ENCODE measurements around the gene CACNA1I. TPM values are rescaled to one million over a fixed set of nuclear protein-coding genes. Genes with fewer than 3 reads are reported as not detected.

The CACNA1I gene
- total and polyA plus RNA-seq, 2 experiments from 2014 or later: 0.42 to 2.4 TPM

DNA sequence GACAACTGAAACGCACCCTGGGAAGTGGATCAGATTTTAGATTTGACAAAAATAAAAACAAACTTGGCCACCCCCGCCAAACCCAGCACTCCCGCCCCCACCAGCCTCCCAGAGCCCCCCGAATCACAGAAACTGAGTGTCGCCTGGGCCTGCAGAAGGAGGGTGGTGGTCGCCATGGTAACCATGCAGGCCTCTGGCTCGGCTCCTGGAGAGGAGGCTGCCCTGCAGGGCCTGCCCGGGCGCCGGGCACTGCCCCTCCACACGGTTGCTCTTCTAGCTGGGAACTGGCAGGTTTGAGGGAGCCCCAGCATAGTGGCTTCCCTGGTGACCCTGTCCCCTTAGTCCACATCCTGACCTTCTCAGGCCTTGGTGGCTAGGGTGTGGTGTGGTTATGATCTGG lies 19.3 kb downstream of the CACNA1I start:
- H3K79me2 ChIP-seq (replicated peaks; ENCODE audit: insufficient read depth): no peaks in the 10 kb centered on the region
- no peak for TF ChIP-seq ZNF114 (CRISPR knock-in tag; IDR thresholded peaks at IDR 0.05)
- TF ChIP-seq, protein P1, sequence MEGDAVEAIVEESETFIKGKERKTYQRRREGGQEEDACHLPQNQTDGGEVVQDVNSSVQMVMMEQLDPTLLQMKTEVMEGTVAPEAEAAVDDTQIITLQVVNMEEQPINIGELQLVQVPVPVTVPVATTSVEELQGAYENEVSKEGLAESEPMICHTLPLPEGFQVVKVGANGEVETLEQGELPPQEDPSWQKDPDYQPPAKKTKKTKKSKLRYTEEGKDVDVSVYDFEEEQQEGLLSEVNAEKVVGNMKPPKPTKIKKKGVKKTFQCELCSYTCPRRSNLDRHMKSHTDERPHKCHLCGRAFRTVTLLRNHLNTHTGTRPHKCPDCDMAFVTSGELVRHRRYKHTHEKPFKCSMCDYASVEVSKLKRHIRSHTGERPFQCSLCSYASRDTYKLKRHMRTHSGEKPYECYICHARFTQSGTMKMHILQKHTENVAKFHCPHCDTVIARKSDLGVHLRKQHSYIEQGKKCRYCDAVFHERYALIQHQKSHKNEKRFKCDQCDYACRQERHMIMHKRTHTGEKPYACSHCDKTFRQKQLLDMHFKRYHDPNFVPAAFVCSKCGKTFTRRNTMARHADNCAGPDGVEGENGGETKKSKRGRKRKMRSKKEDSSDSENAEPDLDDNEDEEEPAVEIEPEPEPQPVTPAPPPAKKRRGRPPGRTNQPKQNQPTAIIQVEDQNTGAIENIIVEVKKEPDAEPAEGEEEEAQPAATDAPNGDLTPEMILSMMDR (conservative IDR thresholded peaks at IDR 0.05; ENCODE audit: low read depth in 2 of 2): no peak
- TF ChIP-seq EZH2phosphoT487 (IDR thresholded peaks at IDR 0.05; ENCODE audit: unreplicated experiment): no peak
- TF ChIP-seq POLR2AphosphoS5 (IDR thresholded peaks at IDR 0.05; ENCODE audit: low read depth): no peak
- no peak for TF ChIP-seq JUNB (IDR thresholded peaks at IDR 0.05; ENCODE audit: unreplicated experiment)
- TF ChIP-seq EZH2 (IDR thresholded peaks at IDR 0.05; ENCODE audit: low read depth, unreplicated experiment): no peak
- TF ChIP-seq, protein P2, sequence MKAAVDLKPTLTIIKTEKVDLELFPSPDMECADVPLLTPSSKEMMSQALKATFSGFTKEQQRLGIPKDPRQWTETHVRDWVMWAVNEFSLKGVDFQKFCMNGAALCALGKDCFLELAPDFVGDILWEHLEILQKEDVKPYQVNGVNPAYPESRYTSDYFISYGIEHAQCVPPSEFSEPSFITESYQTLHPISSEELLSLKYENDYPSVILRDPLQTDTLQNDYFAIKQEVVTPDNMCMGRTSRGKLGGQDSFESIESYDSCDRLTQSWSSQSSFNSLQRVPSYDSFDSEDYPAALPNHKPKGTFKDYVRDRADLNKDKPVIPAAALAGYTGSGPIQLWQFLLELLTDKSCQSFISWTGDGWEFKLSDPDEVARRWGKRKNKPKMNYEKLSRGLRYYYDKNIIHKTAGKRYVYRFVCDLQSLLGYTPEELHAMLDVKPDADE (IDR thresholded peaks at IDR 0.05): no peak
- TF ChIP-seq, protein P3, sequence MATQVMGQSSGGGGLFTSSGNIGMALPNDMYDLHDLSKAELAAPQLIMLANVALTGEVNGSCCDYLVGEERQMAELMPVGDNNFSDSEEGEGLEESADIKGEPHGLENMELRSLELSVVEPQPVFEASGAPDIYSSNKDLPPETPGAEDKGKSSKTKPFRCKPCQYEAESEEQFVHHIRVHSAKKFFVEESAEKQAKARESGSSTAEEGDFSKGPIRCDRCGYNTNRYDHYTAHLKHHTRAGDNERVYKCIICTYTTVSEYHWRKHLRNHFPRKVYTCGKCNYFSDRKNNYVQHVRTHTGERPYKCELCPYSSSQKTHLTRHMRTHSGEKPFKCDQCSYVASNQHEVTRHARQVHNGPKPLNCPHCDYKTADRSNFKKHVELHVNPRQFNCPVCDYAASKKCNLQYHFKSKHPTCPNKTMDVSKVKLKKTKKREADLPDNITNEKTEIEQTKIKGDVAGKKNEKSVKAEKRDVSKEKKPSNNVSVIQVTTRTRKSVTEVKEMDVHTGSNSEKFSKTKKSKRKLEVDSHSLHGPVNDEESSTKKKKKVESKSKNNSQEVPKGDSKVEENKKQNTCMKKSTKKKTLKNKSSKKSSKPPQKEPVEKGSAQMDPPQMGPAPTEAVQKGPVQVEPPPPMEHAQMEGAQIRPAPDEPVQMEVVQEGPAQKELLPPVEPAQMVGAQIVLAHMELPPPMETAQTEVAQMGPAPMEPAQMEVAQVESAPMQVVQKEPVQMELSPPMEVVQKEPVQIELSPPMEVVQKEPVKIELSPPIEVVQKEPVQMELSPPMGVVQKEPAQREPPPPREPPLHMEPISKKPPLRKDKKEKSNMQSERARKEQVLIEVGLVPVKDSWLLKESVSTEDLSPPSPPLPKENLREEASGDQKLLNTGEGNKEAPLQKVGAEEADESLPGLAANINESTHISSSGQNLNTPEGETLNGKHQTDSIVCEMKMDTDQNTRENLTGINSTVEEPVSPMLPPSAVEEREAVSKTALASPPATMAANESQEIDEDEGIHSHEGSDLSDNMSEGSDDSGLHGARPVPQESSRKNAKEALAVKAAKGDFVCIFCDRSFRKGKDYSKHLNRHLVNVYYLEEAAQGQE (IDR thresholded peaks at IDR 0.05; ENCODE audit: unreplicated experiment): no peak

More for the DNA sequence above, 19.3 kb downstream of the CACNA1I start:
- H2AFZ ChIP-seq: 0 out of 2 replicates have a peak overlapping the region, but pooled peaks have one; percentile 23
- no peaks in the 10 kb centered on the region for H3K4me1 ChIP-seq (ENCODE audit: insufficient read depth)
- no peaks in the 10 kb centered on the region for H3K36me3 ChIP-seq (ENCODE audit: insufficient read depth)
- peaks cover 5% of the 10 kb centered on the region for H3K4me1 Mint-ChIP-seq
- no peak overlapping the region for H3K4me3 ChIP-seq
- H3F3A ChIP-seq (replicated peaks; ENCODE audit: low read depth): no peaks in the 10 kb centered on the region
- no peaks in the 10 kb centered on the region for H3K27me3 ChIP-seq (ENCODE audit: insufficient read depth)
- ATAC-seq (peak; percentile 23; the same call in 2 of the 3 replicates), DNase-seq (ENCODE audit: low spot score) (no peak)
- H3K27ac ChIP-seq (ENCODE audit: low read depth): no peak overlapping the region
- H3K36me3 Mint-ChIP-seq (ENCODE audit: low read depth): no peaks in the 10 kb centered on the region
- no peak overlapping the region for H3K27ac Mint-ChIP-seq
- no peak overlapping the region for H3K4me3 Mint-ChIP-seq
- no peak overlapping the region for H3K4me2 ChIP-seq
- no peaks in the 10 kb centered on the region for H3K9me2 ChIP-seq (ENCODE audit: insufficient read depth)
- peaks cover 4% of the 10 kb centered on the region for H3K27me3 Mint-ChIP-seq (ENCODE audit: insufficient read depth, low read depth, poor library complexity)
- no peaks in the 10 kb centered on the region for H4K20me1 ChIP-seq (replicated peaks; ENCODE audit: insufficient read depth)
- H3K9me3 Mint-ChIP-seq: no peaks in the 10 kb centered on the region

Measured in GM23338 (cell line).